ENCODE results near the gene SLC10A6.

Gene SLC10A6

GRCh38 chr4:86778175-86778574, 71.0 kb downstream of the SLC10A6 start:
- no peak for DNase-seq (ENCODE audit: low read depth)

- DNase-seq (ENCODE audit: low read depth) = no peak
Observed at GRCh38 chr4:86775061-86775460, 74.1 kb downstream of the SLC10A6 start.
